IMR-90 (cell line): Measurements from ENCODE around the gene RAB11B. TPM values are rescaled to one million over a fixed set of nuclear protein-coding genes. Genes with fewer than 3 reads are reported as not detected.

ENCODE experiments used
- ATAC-seq: fragments of 200-7000 bp; cut with Tn5 transposase; 2 replicates; pipeline ENCODE4 v1.9.1; 2020; ENCODE audit warnings: low read depth, mild to moderate bottlenecking, moderate library complexity
- BruUV-seq: library from RNA; stranded (reverse); fragments of 400-500 nt; replicated peaks from 2 replicates; lab custom pipeline; 2021; lab: Mats Ljungman, UMichigan
- CTCF ChIA-PET: fragments of 300-600 bp; formaldehyde crosslinking; extraction: SDS; loops from one replicate; lab custom pipeline; 2021; ENCODE audit warnings: antibody characterized with exemption; lab: Yijun Ruan, JAX
- POLR2A ChIA-PET: fragments of 300-600 bp; sonication (Branson Sonifier 250); formaldehyde crosslinking; loops from one replicate; lab custom pipeline; 2022; ENCODE audit warnings: antibody characterized with exemption; ENCODE audit not compliant: unreplicated experiment; lab: Charles Lee
- DNase-seq: peaks from one replicate; pipeline ENCODE4 v3.0.0; 2013
- H2AFZ ChIP-seq: replicated peaks from 2 replicates; pipeline ENCODE3; 2013; ENCODE audit warnings: low read length, mild to moderate bottlenecking; ENCODE audit not compliant: poor library complexity
- H2AK5ac ChIP-seq: 2 replicates; pipeline ENCODE4 v1.6.1; 2013; ENCODE audit warnings: low read depth, low read length, inconsistent platforms
- H2AK9ac ChIP-seq: replicated peaks from 2 replicates; pipeline ENCODE3; 2013; ENCODE audit warnings: mild to moderate bottlenecking, low read depth, low read length, moderate library complexity; ENCODE audit not compliant: poor library complexity
- H2BK120ac ChIP-seq: 2 replicates; pipeline ENCODE4 v1.6.1; 2013; ENCODE audit warnings: low read depth, low read length, inconsistent platforms
- H2BK15ac ChIP-seq: 3 replicates; pipeline ENCODE4 v1.6.1; 2013; ENCODE audit warnings: low read depth, low read length, inconsistent platforms
- H2BK20ac ChIP-seq: 2 replicates; pipeline ENCODE4 v1.6.1; 2013; ENCODE audit warnings: low read depth, mild to moderate bottlenecking, inconsistent platforms, low read length, moderate library complexity
- H2BK5ac ChIP-seq: 2 replicates; pipeline ENCODE4 v1.6.1; 2013; ENCODE audit warnings: mild to moderate bottlenecking, low read depth, low read length, inconsistent platforms; ENCODE audit not compliant: poor library complexity, severe bottlenecking
- H3K14ac ChIP-seq: replicated peaks from 2 replicates; pipeline ENCODE4 v1.6.1; 2013; ENCODE audit warnings: low read depth, low read length, inconsistent platforms
- H3K18ac ChIP-seq: 2 replicates; pipeline ENCODE4 v1.6.1; 2013; ENCODE audit warnings: low read depth, low read length, control low read depth
- H3K23ac ChIP-seq: 2 replicates; pipeline ENCODE4 v1.6.1; 2013; ENCODE audit warnings: low read depth, low read length, inconsistent platforms
- H3K27ac ChIP-seq: 2 replicates; pipeline ENCODE4 v1.5.1; 2013; ENCODE audit warnings: mild to moderate bottlenecking, control low read depth, low read length; ENCODE audit not compliant: insufficient read depth
- H3K27me3 ChIP-seq: 2 replicates; pipeline ENCODE4 v1.6.1; 2013; ENCODE audit warnings: low read length; ENCODE audit not compliant: control insufficient read depth, insufficient read depth
- H3K36me3 ChIP-seq: 2 replicates; pipeline ENCODE4 v1.6.1; 2013; ENCODE audit warnings: low read length, mixed read lengths; ENCODE audit not compliant: control insufficient read depth, insufficient read depth
- H3K4ac ChIP-seq: 2 replicates; pipeline ENCODE4 v1.6.1; 2013; ENCODE audit warnings: low read depth, low read length, inconsistent platforms
- H3K4me1 ChIP-seq: 2 replicates; pipeline ENCODE4 v1.6.1; 2013; ENCODE audit warnings: low read length, mixed read lengths; ENCODE audit not compliant: control insufficient read depth, insufficient read depth
- H3K4me2 ChIP-seq: 2 replicates; pipeline ENCODE4 v1.6.1; 2013; ENCODE audit warnings: low read depth, mild to moderate bottlenecking, control low read depth, low read length, moderate library complexity
- H3K4me3 ChIP-seq: 2 replicates; pipeline ENCODE4 v1.5.1; 2013; ENCODE audit warnings: low read depth, mild to moderate bottlenecking, control low read depth, low read length, moderate library complexity; ENCODE audit not compliant: insufficient read depth
- H3K56ac ChIP-seq: 2 replicates; pipeline ENCODE4 v1.6.1; 2013; ENCODE audit warnings: low read length, inconsistent platforms; ENCODE audit not compliant: insufficient read depth; ENCODE audit errors: extremely low read depth
- H3K79me1 ChIP-seq, 2 experiments: 2 replicates each; pipeline ENCODE4 v1.6.1; 2013; ENCODE audit warnings: low read length in 2 of 2, inconsistent platforms in 1 of 2, low read depth in 1 of 2
- H3K9ac ChIP-seq: 2 replicates; pipeline ENCODE4 v1.6.1; 2013; ENCODE audit warnings: low read depth, low read length, control low read depth
- H3K9me1 ChIP-seq: 2 replicates; pipeline ENCODE4 v1.6.1; 2013; ENCODE audit warnings: low read length, inconsistent platforms; ENCODE audit not compliant: insufficient read depth
- H3K9me3 ChIP-seq: 2 replicates; pipeline ENCODE4 v1.6.1; 2013; ENCODE audit warnings: low read length; ENCODE audit not compliant: control insufficient read depth, insufficient read depth
- H4K20me1 ChIP-seq: 2 replicates; pipeline ENCODE4 v1.6.1; 2013; ENCODE audit warnings: low read length, inconsistent platforms; ENCODE audit not compliant: insufficient read depth
- H4K5ac ChIP-seq: 2 replicates; pipeline ENCODE4 v1.6.1; 2013; ENCODE audit warnings: mild to moderate bottlenecking, low read depth, low read length, control low read depth
- H4K8ac ChIP-seq, 2 experiments: 2 replicates each; pipeline ENCODE4 v1.6.1; 2013; ENCODE audit warnings: low read depth in 2 of 2, low read length in 2 of 2, control low read depth in 1 of 2, inconsistent platforms in 1 of 2
- H4K91ac ChIP-seq: 2 replicates; pipeline ENCODE4 v1.6.1; 2013; ENCODE audit warnings: low read depth, low read length, inconsistent platforms; ENCODE audit not compliant: insufficient read depth
- FOS ChIP-seq: fragments of 150-350 bp; IDR thresholded peaks from 2 replicates; pipeline ENCODE4 v1.6.1; 2016; ENCODE audit warnings: low read depth, low read length
- MAZ ChIP-seq: IDR thresholded peaks from 2 replicates; pipeline ENCODE4 v1.6.1; 2012; ENCODE audit warnings: low read depth, mild to moderate bottlenecking, low read length, improper control_type of control experiment, moderate library complexity, borderline replicate concordance
- MXI1 ChIP-seq: IDR thresholded peaks from 2 replicates; pipeline ENCODE4 v1.6.1; 2012; ENCODE audit warnings: low read depth, mild to moderate bottlenecking, low read length, moderate library complexity, borderline replicate concordance
- RFX5 ChIP-seq: IDR thresholded peaks from 2 replicates; pipeline ENCODE4 v1.8.0; 2012; ENCODE audit warnings: low read depth, mild to moderate bottlenecking, low read length, moderate library complexity
- WGBS, 2 experiments: methylation state at CpG; one replicate each; pipeline versions ENCODE4 v1.1.5 to v1.1.7; 2013; ENCODE audit warnings: missing lambda C conversion rate in 2 of 2; ENCODE audit not compliant: insufficient read length in 1 of 2; ENCODE audit errors: extremely low coverage in 2 of 2; 5-methylcytosine and 5-hydroxymethylcytosine counted together
- dilution Hi-C: fragments of 300-500 bp; cut with HindIII; formaldehyde crosslinking; loops from one replicate; pipeline ENCODE4 v1.14.3; 2018; ENCODE audit warnings: low sequenced_read_pairs; ENCODE audit not compliant: unreplicated experiment
- in situ Hi-C: fragments of 300-500 bp; cut with MboI; formaldehyde crosslinking; loops from 3 replicates; pipeline ENCODE4 v1.14.3; 2019; ENCODE audit warnings: low sequenced_read_pairs, inconsistent platforms, mixed read lengths
- intact Hi-C: fragments of 100-400 bp; cut with micrococcal nuclease; formaldehyde crosslinking; loops from 2 replicates; pipeline ENCODE4 v1.10.0; 2022
- polyA plus RNA-seq, 3 experiments: library from polyadenylated mRNA; depleted of rRNA; stranded (reverse); fragments of >200 nt; gene quantifications; 2 replicates each; pipeline ENCODE4 v1.2.3, GENCODE V29; 2012; ENCODE audit warnings: low replicate concordance in 1 of 3
- total RNA-seq: library from RNA; depleted of rRNA; stranded (reverse); fragments of >200 nt; gene quantifications from 2 replicates; pipeline ENCODE4 v1.2.3, GENCODE V29; 2012

Gene RAB11B
- total and polyA plus RNA-seq, 2 of the 4 experiments (the other 2 are of a cell fraction), result 8.2 to 117 TPM

DNA sequence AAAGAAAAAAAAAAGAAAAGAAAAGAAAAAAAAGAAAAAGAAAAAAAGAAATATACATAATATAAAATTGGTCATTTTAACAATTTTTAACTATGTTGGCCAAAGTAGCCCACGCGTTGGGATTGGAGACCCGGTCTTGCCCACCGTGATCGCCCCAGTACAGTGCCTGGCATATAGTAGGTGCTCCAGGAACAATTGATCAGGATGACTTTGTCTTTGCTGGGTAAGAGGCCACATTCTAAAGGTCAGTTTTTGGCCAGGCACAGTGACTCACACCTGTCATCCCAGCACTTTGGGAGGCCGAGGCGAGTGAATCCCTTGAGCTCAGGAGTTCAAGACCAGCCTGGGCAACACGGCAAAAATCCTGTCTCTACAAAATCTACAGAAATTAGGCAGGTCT, 30.0 kb upstream of the RAB11B start:
- Histone ChIP-seq H3K4me3 (no peak overlapping the region), H3K4me2 (no peak overlapping the region), H3K56ac (no peak overlapping the region), H3K36me3 (no peaks in the 10 kb centered on the region), H4K8ac (no peak overlapping the region), H4K91ac (no peak overlapping the region), H2AK9ac (no peak overlapping the region), H3K27me3 (no peaks in the 10 kb centered on the region), H3K4me1 (peaks cover 11% of the 10 kb centered on the region), H2AK5ac (peak overlapping the region; percentile 75), H3K9me1 (peaks cover 4% of the 10 kb centered on the region; the same call in 1 of the 2 replicates), H4K5ac (no peak overlapping the region), H2BK15ac (no peak overlapping the region), H4K20me1 (peaks cover 6% of the 10 kb centered on the region; the same call in 1 of the 2 replicates), H3K18ac (no peak overlapping the region), H2AFZ (no peak overlapping the region), H3K14ac (no peak overlapping the region), H3K79me1 (peaks cover 0 to 5% of the 10 kb centered on the region in 2 experiments; a peak in 1 of 4 replicates), H3K4ac (no peak overlapping the region), H3K9ac (no peak overlapping the region), H3K23ac (no peak overlapping the region), H2BK5ac (no peak overlapping the region), H3K9me3 (peaks cover 3% of the 10 kb centered on the region), H2BK120ac (no peak overlapping the region), H2BK20ac (no peak overlapping the region; the same call in 1 of the 2 replicates), H3K27ac (no peak overlapping the region)
- TF ChIP-seq MAZ (no peak), MXI1 (no peak), FOS (no peak), RFX5 (no peak)
- CTCF ChIA-PET, result no interaction called here
- no TSS peak for BruUV-seq
- DNase-seq (no peak), ATAC-seq (no peak)
- dilution Hi-C loops (no loop called here), in situ Hi-C loops (no loop called here), intact Hi-C loops (no loop called here)
- WGBS, 2 experiments, result 100% methylated on average over 5 of the region's 8 CpGs; no CpG with 5 or more reads in 1 of the 2 experiments
- POLR2A ChIA-PET, result no interaction called here
